ENCODE data around the gene GCH1.
"Not testable (repeated sequence)": the region's sequence is repeated elsewhere in the genome, so short reads cannot be mapped to it uniquely, and the experiment has no call there.

Gene GCH1

GRCh38 chr14:54803926-54804537 is 98.6 kb downstream of the GCH1 start:
- no peak for TF ChIP-seq CTCF (IDR thresholded peaks at IDR 0.05; ENCODE audit: low read depth, low read length)
- TF ChIP-seq EZH2phosphoT487 (IDR thresholded peaks at IDR 0.05; ENCODE audit: low read depth), result no peak
- H4K20me1 ChIP-seq (ENCODE audit: insufficient read depth, low read length), result no peaks in the 10 kb centered on the region
- no peaks in the 10 kb centered on the region for H3K36me3 ChIP-seq (replicated peaks; ENCODE audit: low read depth, low read length)
- H3K27me3 ChIP-seq (ENCODE audit: low read depth, low read length), result peaks cover 54% of the 10 kb centered on the region
- H3K27ac ChIP-seq (ENCODE audit: low read length), result no peak overlapping the region
- no peaks in the 10 kb centered on the region for H3K9me3 ChIP-seq (ENCODE audit: insufficient read depth, low read length)
- H3K79me2 ChIP-seq (ENCODE audit: low read length), result no peaks in the 10 kb centered on the region
- H3K9ac ChIP-seq (ENCODE audit: low read length), result no peak overlapping the region
- H3K4me1 ChIP-seq (ENCODE audit: low read length), result peaks cover 16% of the 10 kb centered on the region
- H2AFZ ChIP-seq (ENCODE audit: low read depth, low read length), result no peak overlapping the region
- no peak overlapping the region for H3K4me3 ChIP-seq (ENCODE audit: low read length)
- peak overlapping the region; percentile 29 for H3K4me2 ChIP-seq (ENCODE audit: low read length)

GRCh38 chr14:54803396-54803795 is 99.2 kb downstream of the GCH1 start:
- TF ChIP-seq CTCF (IDR thresholded peaks at IDR 0.05; ENCODE audit: low read depth, low read length) (no peak), EZH2phosphoT487 (IDR thresholded peaks at IDR 0.05; ENCODE audit: low read depth) (no peak)
- H3K4me1 ChIP-seq (ENCODE audit: low read length), result peaks cover 16% of the 10 kb centered on the region

GRCh38 chr14:54801482-54801881 is 101.1 kb downstream of the GCH1 start:
- peaks cover 16% of the 10 kb centered on the region for H3K4me1 ChIP-seq (ENCODE audit: low read length)
- not testable (repeated sequence) for H2AFZ ChIP-seq (ENCODE audit: low read depth, low read length); H3K4me3 ChIP-seq (ENCODE audit: low read length); H3K9me3 ChIP-seq (ENCODE audit: insufficient read depth, low read length); H3K9ac ChIP-seq (ENCODE audit: low read length); H3K27ac ChIP-seq (ENCODE audit: low read length); H3K4me2 ChIP-seq (ENCODE audit: low read length); H3K79me2 ChIP-seq (ENCODE audit: low read length); H4K20me1 ChIP-seq (ENCODE audit: insufficient read depth, low read length); H3K36me3 ChIP-seq (replicated peaks; ENCODE audit: low read depth, low read length)
- H3K27me3 ChIP-seq (ENCODE audit: low read depth, low read length), result peaks cover 71% of the 10 kb centered on the region

More at GRCh38 chr14:54803396-54803795, 99.2 kb downstream of the GCH1 start:
- H3K9ac ChIP-seq (ENCODE audit: low read length), result no peak overlapping the region
- H3K36me3 ChIP-seq (replicated peaks; ENCODE audit: low read depth, low read length), result no peaks in the 10 kb centered on the region
- H3K27ac ChIP-seq (ENCODE audit: low read length), result no peak overlapping the region
- H3K4me3 ChIP-seq (ENCODE audit: low read length), result no peak overlapping the region
- no peaks in the 10 kb centered on the region for H4K20me1 ChIP-seq (ENCODE audit: insufficient read depth, low read length)
- H3K9me3 ChIP-seq (ENCODE audit: insufficient read depth, low read length), result no peaks in the 10 kb centered on the region
- H3K79me2 ChIP-seq (ENCODE audit: low read length), result no peaks in the 10 kb centered on the region
- peak overlapping the region; percentile 29; the same call in 1 of the 2 replicates for H3K4me2 ChIP-seq (ENCODE audit: low read length)
- no peak overlapping the region for H2AFZ ChIP-seq (ENCODE audit: low read depth, low read length)
- peaks cover 60% of the 10 kb centered on the region for H3K27me3 ChIP-seq (ENCODE audit: low read depth, low read length)

- H3K4me3 ChIP-seq (ENCODE audit: low read length), result no peak overlapping the region
- H3K4me1 ChIP-seq (ENCODE audit: low read length), result peaks cover 4% of the 10 kb centered on the region
- no peak overlapping the region for H3K27ac ChIP-seq (ENCODE audit: low read length)
- no peak overlapping the region for H3K4me2 ChIP-seq (ENCODE audit: low read length)
- no peak overlapping the region for H3K9ac ChIP-seq (ENCODE audit: low read length)
- H4K20me1 ChIP-seq (ENCODE audit: insufficient read depth, low read length), result no peaks in the 10 kb centered on the region
- H3K36me3 ChIP-seq (replicated peaks; ENCODE audit: low read depth, low read length), result no peaks in the 10 kb centered on the region
- H2AFZ ChIP-seq (ENCODE audit: low read depth, low read length), result no peak overlapping the region
- no peaks in the 10 kb centered on the region for H3K79me2 ChIP-seq (ENCODE audit: low read length)
- H3K9me3 ChIP-seq (ENCODE audit: insufficient read depth, low read length), result no peaks in the 10 kb centered on the region
- H3K27me3 ChIP-seq (ENCODE audit: low read depth, low read length), result peaks cover 76% of the 10 kb centered on the region
- TF ChIP-seq CTCF (IDR thresholded peaks at IDR 0.05; ENCODE audit: low read depth, low read length) (no peak), EZH2phosphoT487 (IDR thresholded peaks at IDR 0.05; ENCODE audit: low read depth) (no peak)
Measured at GRCh38 chr14:54798465-54799124, 104.0 kb downstream of the GCH1 start.

All from OCI-LY3 (cell line).